Testis (tissue), 3 donors: ENCODE results near the gene SIL1. TPM values are rescaled to one million over a fixed set of nuclear protein-coding genes. Genes with fewer than 3 reads are reported as not detected.
"Not testable (repeated sequence)": the region's sequence is repeated elsewhere in the genome, so short reads cannot be mapped to it uniquely, and the experiment has no call there.

Experiments used
- DNase-seq: peaks from one replicate; pipeline ENCODE4 v3.0.0-alpha.2; 2019
- H3K27ac ChIP-seq, 2 donors: fragments of 200-600 bp; sonication (generic); one replicate each; pipeline ENCODE4 v1.5.1; 2019
- H3K27me3 ChIP-seq: fragments of 200-600 bp; sonication (generic); one replicate; pipeline ENCODE4 v1.5.1; 2019
- H3K36me3 ChIP-seq: fragments of 200-600 bp; sonication (generic); one replicate; pipeline ENCODE4 v1.5.1; 2017; ENCODE audit warnings: low read depth; ENCODE audit errors: missing control alignments
- H3K4me1 ChIP-seq: fragments of 200-600 bp; sonication (generic); one replicate; pipeline ENCODE4 v1.5.1; 2019
- H3K4me3 ChIP-seq, 2 donors: fragments of 200-600 bp; sonication (generic); one replicate each; pipeline ENCODE4 v1.5.1; 2017 to 2019
- H3K9me3 ChIP-seq: fragments of 200-600 bp; sonication (generic); one replicate; pipeline ENCODE4 v1.5.1; 2017
- CTCF ChIP-seq, 3 experiments: fragments of 450-650 bp in 2 of 3; fragments of 200-600 bp in 1 of 3; sonication (generic) in 1 of 3; IDR thresholded peaks; one replicate each; pipeline ENCODE4 v1.5.1; 2016 to 2019; ENCODE audit warnings: antibody characterized with exemption in 3 of 3, mild to moderate bottlenecking in 2 of 3, moderate library complexity in 1 of 3
- POLR2A ChIP-seq: fragments of 450-650 bp; IDR thresholded peaks from one replicate; pipeline ENCODE4 v1.6.1; 2017; ENCODE audit warnings: antibody characterized with exemption, mild to moderate bottlenecking, moderate library complexity
- WGBS, 2 donors: methylation state at CpG; one replicate each; pipeline ENCODE4 v1.1.5; 2018; 5-methylcytosine and 5-hydroxymethylcytosine counted together
- intact Hi-C: fragments of 100-400 bp; cut with DNase I; formaldehyde crosslinking; loops from one replicate; pipeline ENCODE4 v1.15.1; 2023; ENCODE audit warnings: low total_unique reads
- polyA plus RNA-seq: library from polyadenylated mRNA; stranded (reverse); fragments of 350-450 nt; fragmentation: Illumina TruSeq; extraction: RNeasy Lipid Tissue Mini Kit (QIAGEN cat#74804); gene quantifications from one replicate; pipeline ENCODE4 v1.2.3, GENCODE V29; 2014; ENCODE audit warnings: low read depth, low replicate concordance; ENCODE audit not compliant: insufficient read depth
- total RNA-seq, 2 donors: library from RNA; depleted of rRNA; stranded (reverse); fragments of >200 nt; gene quantifications; one replicate each; pipeline ENCODE4 v1.2.3, GENCODE V29; 2016

The SIL1 gene
- total and polyA plus RNA-seq, 3 donors from 2014 or later = 86.5 to 116 (median 98.2) TPM

- 83 to 100% methylated on average over 1 of the region's 1 CpG for WGBS, 2 donors
- intact Hi-C loops = no loop called here
- Histone ChIP-seq H3K27me3 (no peaks in the 10 kb centered on the region), H3K4me1 (peaks cover 11% of the 10 kb centered on the region), H3K27ac (no peak overlapping the region), H3K36me3 (no peaks in the 10 kb centered on the region), H3K9me3 (no peaks in the 10 kb centered on the region), H3K4me3 (no peak overlapping the region)
- no peak for DNase-seq
- TF ChIP-seq CTCF (IDR thresholded peaks at IDR 0.05) = peak in 2 of 3 experiments; percentile 20 to 39
- TF ChIP-seq POLR2A = no peak
Observed at GRCh38 chr5:139193928-139194327, 4.2 kb downstream of the SIL1 start.

- WGBS, 2 donors = 72 to 80% methylated on average over 4 of the region's 4 CpGs
- H3K27me3 ChIP-seq, H3K36me3 ChIP-seq, H3K9me3 ChIP-seq, DNase-seq, H3K4me3 ChIP-seq, H3K4me1 ChIP-seq, intact Hi-C loops, H3K27ac ChIP-seq: not testable (repeated sequence)
Observed at GRCh38 chr5:139192906-139193305, 5.3 kb downstream of the SIL1 start.

GRCh38 chr5:139191954-139192353 lies 6.2 kb downstream of the SIL1 start:
- WGBS, 2 donors = 96 to 97% methylated on average over 3 of the region's 3 CpGs
- DNase-seq, H3K4me1 ChIP-seq, H3K4me3 ChIP-seq, H3K27me3 ChIP-seq, intact Hi-C loops, H3K9me3 ChIP-seq, H3K27ac ChIP-seq, H3K36me3 ChIP-seq: not testable (repeated sequence)

GRCh38 chr5:139190125-139190524 lies 8.0 kb downstream of the SIL1 start:
- DNase-seq = no peak
- intact Hi-C loops = no loop called here

GRCh38 chr5:139188558-139189270 lies 9.5 kb downstream of the SIL1 start:
- Histone ChIP-seq H3K27ac (no peak overlapping the region), H3K4me1 (no peaks in the 10 kb centered on the region), H3K4me3 (no peak overlapping the region), H3K9me3 (no peaks in the 10 kb centered on the region), H3K27me3 (no peaks in the 10 kb centered on the region), H3K36me3 (no peaks in the 10 kb centered on the region)
- DNase-seq = no peak
- intact Hi-C loops = no loop called here
- 72 to 85% methylated on average over 5 of the region's 5 CpGs for WGBS, 2 donors
- TF ChIP-seq CTCF (IDR thresholded peaks at IDR 0.05) (no peak), POLR2A (no peak)

More at GRCh38 chr5:139190125-139190524, 8.0 kb downstream of the SIL1 start:
- Histone ChIP-seq H3K9me3 (no peaks in the 10 kb centered on the region), H3K4me1 (no peaks in the 10 kb centered on the region), H3K27me3 (no peaks in the 10 kb centered on the region), H3K4me3 (no peak overlapping the region), H3K27ac (no peak overlapping the region), H3K36me3 (no peaks in the 10 kb centered on the region)
- 36 to 55% methylated on average over 3 of the region's 3 CpGs for WGBS, 2 donors
- no peak for TF ChIP-seq CTCF (IDR thresholded peaks at IDR 0.05)
- TF ChIP-seq POLR2A = no peak

- Histone ChIP-seq H3K27me3 (no peaks in the 10 kb centered on the region), H3K4me3 (no peak overlapping the region), H3K27ac (no peak overlapping the region), H3K4me1 (peaks cover 3% of the 10 kb centered on the region), H3K9me3 (no peaks in the 10 kb centered on the region), H3K36me3 (no peaks in the 10 kb centered on the region)
- TF ChIP-seq POLR2A (no peak), CTCF (IDR thresholded peaks at IDR 0.05) (no peak)
- WGBS, 2 donors = 94% methylated on average over 6 of the region's 6 CpGs
- intact Hi-C loops = no loop called here
- no peak for DNase-seq
Observed at GRCh38 chr5:139186752-139187326, 11.3 kb downstream of the SIL1 start.
